NCI-H748 (cell line): Measurements from ENCODE around the gene MTA3.

Experiments used
- DNase-seq: peaks from one replicate; lab custom pipeline; 2025; ENCODE audit not compliant: unreplicated experiment; lab: John Stamatoyannopoulos, UW

Gene MTA3

DNA sequence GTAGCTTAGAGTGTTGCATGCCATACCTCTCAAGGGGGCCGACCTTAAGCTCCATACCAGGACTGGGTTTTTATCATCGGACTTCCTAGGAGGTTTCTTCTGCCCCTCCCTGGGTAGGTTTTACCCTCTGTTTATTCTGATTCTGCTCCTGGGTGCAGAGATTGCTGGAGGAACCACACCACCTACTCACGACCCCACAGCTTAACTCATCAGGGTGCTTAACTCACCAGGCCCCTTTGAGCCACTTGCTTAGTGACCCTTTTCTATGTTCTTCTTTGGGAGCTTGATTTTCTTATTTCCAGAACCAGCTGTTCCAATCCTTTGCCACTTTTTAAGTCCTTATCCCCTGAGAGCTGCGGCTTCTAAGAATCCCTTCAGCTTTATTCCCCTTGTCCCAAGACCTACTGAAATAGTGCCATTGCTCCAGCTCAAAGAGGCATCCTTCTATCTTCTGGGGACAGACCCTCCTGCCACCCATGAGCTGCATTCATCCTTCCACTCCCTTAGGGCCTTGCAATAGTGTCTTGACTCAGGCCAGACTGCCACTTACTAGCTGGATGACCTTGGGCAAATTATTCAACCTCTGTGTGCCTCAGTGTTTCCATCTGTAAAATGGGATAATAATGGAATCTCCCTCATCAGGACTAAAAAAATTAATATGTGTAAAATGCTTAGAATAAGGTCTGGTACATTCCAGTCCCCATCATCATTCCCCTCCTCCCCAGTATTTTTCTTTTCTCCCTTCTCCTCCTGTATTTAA, 189.7 kb downstream of the MTA3 start:
- DNase-seq = no peak

DNA sequence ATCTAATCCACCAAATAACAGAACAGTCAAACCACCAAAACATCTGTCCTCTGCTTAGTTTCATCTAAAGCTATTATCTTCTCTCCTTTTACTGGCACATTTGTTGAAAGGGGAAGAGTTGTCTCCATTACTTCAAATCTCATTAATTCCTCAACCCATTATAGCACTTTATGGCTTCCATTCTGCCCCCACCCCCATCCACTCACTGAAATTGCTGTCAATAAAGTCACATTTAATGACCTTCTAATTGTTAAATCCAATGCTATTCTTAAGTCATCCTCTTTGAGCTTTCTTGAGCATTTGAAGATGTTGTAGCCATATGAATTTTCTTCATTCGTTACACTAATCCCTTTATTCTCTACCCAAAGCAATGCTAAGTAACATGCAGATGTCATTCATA, 190.3 kb downstream of the MTA3 start:
- DNase-seq = no peak

DNA sequence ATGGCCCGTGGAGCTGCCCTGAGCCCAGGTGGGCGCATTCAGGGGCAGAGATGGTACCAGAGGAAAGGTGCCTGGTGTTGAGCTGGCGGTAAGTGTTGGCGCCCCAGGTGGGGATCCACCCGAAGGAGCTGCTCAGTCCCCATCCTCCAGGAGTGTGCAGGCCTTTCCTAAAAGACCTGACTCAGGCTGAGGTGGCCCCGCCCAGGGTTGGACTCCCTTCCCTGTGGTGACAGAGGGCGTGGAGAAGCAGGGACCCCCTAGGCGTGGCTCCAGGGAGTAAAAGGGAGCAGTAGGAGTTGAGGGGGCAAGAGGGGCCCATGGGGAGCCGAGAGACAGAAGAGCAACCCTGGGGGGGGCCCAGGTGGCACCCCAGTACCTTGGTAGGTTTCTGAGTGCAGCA, 193.1 kb downstream of the MTA3 start:
- DNase-seq = no peak

DNA sequence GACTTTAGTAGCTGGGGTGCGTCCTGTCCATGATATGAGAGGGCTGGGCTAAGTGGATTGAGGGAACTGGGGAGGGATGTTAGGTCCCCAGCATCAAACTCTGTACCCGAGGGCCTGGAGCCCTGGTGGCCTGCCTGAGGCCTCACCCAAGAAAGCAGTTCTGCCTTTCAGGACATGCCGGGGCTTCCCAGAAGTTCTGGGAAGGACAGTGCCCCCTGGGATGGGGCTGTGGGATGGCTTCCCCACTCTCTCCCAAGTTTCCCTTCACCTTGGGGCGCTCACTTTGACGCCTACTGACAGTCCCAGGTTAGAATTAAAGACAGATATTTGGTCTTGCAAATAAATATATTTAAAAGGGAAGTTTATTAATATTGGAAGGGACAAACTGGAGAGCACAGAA, 193.7 kb downstream of the MTA3 start:
- DNase-seq = no peak

DNA sequence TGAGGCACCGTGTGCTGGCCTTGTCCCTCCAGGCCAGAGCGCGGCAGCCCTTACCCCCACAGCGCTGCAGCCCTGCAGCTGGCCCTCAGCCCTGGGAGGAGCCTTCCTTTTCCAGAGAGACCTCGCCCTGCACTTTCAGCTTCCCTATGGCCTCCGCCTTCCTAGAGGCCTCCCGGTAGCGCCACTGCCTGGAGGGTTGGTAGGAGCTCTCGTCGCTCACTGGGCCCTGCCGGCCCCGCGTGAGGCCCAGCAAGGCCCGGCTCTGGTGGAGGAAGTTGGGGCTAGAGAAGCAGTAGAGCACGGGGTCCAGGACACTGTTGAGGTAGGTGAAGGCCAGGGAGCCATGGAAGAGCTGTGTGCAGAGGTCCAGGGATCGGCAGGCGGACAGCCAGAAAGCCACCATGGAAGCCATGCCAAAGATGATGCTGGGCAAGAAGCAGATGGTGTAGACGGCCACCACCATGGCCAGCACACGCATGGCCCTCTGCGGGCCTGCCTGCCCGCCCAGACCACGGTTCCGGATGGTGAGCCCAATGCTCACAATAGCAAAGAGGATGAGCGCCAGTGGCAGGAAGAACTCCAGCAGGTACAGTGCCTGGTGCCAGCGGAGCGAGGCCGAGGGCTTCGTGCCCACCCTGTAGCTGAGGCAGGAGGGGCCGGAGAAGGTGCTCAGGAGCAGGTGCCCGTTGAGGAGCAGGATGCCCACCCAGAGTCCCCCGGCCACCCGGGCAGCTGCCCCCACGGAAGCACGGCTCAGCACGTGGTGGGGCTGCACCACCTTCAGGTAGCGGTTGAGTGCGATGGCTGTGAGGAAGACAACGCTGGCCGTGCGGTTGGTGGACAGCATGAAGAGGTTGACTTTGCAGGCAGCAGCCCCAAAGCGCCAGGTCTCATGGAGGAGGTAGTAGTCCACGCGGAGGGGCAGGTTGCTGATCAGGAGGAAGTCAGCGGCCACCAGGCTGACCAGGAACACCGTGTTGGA, 194.7 kb downstream of the MTA3 start:
- no peak for DNase-seq

DNA sequence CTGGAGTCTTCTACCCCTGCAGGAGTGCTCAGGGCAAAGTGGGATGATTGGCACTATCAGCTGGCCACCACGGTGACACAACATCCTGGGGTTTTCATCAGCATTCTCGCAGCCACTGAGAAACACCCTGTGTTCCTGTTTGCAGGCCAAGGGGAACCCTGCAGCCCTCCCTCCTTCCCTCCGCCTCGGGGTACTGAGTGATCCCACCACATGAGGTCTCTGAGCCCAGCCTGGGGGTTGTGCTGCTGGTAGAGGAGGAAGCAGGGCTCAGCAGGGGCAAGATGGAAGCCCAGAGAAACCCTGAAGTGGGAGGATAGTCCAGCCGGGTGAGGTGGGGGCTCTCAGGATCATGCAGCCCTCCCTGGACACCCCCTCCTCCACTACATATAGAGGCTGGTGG, 195.7 kb downstream of the MTA3 start, which contains the start of gene OXER1:
TSS of gene OXER1 (minus strand) at position 40 of the 400 bp plus-strand sequence. CDS start 73 bp downstream, outside the sequence.
- DNase-seq = no peak

DNA sequence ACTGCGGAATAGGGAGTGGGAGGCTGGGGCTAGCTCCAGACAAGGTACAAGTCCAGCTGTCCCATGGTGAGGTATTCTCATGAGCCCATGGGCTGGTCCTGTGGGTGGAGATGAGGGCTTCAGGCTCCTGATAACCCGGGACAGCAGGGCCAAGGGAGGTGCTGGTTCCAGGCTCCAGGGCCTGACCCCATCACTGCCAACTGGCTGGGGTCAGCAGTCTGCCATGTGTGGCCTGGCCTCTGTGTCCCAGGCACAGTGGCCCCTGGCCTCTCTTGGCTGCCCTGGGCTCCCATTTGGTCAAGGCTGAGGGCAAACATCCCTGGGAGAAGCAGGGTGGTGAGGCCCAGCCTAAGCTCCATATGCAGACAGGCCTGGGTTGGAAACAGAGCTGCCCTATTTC, 196.5 kb downstream of the MTA3 start:
- DNase-seq = no peak

DNA sequence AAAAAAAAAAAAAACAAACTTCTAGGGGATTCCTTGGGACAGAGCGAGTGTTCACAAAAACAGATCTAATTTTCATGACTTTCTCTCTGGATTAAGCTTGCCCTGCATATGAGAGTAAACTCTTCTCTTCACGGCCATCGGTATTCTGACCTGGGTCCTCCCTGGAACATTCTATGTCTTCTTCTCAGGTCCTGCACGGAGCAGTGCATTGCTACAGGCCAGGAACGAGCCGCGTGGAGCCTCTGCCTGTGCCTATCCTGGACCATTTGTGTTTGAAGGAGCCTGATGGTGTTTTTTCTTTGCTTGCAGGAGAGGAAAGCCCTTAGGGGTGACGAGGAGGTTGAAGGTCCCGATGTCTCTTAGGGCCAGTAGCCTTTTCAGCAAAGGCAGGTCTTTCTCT, 197.3 kb downstream of the MTA3 start:
- DNase-seq = no peak

DNA sequence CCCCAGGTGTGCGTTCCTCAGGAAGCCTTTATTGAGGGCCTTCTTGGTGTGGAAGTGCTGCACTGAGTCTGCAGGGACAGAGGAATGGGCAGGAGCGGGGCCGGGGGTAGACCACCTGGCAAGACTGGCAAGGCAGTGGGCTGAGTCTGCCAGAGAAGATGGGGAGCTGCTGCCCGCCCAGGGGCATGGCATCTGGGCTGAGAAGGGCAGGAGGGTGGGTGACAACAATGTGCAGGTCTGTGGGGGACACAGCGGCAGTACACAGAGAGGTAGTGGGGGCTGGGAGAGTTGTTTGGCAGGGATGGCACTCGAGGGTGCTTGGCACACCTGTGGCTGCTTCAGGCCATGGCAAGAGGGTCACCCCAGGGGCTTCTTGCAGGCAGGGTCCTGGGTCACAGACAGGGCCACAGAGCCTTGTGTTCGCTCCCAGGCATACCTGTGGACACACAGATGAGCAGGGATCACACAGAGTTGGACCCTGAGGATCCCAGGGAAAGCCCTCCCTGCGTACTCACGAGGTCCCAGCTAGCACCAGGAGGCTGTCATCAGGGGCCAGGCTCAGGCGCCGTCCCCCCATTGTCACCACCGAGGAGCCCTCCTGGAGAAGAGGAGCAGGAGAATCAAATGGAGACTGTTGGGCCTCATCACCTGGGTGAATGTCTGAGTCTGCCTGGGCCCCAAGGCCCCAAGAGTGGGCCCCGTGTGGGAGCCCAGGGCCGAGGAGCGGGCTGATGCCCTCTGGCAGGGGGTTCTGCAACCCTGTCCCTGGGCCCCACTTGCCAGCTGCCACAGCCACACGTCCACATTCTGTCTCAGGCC, 198.9 kb downstream of the MTA3 start:
- DNase-seq = no peak

DNA sequence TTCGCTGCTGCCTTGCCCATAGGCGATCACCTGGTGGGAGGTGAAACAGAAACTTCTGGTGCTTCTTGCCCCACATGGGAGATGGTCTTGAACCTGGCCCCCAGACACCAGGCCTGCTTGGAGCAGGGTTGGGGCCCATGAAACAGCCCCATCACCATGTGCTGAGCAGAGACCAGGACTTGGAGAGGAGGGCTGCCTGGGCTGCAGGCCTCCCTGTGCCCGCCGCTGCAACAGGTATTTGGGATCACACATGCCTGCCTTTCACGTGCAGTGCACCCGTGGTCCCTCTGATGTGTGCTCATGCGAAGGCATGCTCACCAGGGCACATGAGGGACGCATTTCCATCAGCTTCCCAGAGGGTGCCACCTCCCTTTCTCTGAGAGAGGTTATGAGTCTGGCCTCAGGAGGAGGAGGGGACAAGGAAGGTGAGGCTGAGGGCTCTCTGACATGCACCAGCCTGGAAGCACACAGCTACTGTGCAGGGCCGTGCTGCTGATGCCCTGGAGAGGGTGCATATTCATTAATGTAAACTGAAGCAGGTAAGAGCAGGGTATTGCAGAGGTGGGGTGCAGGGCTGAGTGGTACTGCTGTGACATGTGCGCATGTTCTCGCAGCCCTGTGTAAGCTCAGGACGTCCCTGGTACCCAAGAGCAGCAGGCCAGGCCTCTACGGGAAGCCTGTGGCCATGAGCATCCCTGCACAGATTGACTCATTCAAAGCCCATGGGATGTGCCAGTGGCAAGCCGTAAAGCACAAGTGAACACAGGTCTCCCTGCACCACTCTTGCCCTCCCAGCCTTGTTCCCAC, 199.7 kb downstream of the MTA3 start:
- DNase-seq = no peak

DNA sequence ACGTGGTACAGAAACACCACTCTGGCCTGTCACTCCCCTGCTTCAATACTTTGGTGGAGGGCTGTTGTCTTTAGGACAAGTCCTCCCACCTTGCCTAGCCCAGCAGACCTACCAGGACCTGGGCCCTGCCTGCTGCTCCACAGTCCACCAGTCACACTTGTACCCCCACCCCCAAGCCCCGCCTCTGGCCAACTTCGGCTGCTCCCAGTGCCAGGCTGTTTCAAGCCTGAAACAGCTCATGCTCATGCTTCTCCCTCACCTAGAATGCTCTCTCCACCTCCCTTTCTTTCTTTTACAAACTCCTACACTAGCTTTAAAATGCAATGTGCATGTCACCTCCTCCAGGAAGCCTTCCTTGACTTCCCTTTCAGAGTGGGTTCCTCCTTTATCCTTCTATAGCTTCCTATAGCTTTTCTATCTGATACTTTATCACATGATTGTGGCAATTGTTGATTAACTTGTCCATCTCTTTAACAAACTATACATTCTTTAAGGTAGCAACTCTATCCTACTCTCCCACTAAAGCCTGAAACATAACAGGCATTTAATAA, 200.3 kb downstream of the MTA3 start:
- DNase-seq = no peak

DNA sequence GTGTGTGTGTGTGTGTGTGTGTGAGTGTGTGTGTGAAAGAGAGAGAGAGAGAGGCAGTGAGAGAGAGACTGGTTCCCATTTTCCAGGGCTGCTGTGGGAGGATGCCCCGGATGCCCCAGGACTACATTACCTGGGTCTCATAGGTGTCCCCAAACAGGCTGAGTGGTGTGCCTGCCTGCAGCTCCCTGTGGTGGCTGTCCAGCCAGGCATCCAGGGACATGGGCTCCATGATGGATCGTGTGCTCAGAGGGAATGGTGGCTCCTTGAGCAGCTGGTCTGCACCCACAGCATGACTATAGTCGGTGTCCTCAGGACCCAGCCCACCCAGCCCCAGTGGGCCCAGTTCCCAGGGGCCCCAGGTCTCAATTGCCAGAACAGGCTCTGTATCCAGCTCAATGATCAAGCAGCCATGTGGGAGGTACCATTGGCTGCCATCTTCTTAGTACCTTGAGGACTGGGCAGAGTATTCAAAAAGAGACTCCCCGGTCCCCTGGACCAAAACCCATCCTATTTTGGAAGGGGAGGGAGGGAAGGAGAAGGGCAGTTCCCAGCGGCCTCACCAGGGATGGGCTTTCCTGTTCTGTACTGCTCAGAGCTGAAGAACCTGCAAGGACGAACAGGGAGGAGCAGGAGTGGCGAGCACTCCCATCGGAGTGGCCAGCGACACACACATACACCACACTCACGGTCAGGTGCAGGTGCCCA, 201.3 kb downstream of the MTA3 start:
- DNase-seq = no peak

DNA sequence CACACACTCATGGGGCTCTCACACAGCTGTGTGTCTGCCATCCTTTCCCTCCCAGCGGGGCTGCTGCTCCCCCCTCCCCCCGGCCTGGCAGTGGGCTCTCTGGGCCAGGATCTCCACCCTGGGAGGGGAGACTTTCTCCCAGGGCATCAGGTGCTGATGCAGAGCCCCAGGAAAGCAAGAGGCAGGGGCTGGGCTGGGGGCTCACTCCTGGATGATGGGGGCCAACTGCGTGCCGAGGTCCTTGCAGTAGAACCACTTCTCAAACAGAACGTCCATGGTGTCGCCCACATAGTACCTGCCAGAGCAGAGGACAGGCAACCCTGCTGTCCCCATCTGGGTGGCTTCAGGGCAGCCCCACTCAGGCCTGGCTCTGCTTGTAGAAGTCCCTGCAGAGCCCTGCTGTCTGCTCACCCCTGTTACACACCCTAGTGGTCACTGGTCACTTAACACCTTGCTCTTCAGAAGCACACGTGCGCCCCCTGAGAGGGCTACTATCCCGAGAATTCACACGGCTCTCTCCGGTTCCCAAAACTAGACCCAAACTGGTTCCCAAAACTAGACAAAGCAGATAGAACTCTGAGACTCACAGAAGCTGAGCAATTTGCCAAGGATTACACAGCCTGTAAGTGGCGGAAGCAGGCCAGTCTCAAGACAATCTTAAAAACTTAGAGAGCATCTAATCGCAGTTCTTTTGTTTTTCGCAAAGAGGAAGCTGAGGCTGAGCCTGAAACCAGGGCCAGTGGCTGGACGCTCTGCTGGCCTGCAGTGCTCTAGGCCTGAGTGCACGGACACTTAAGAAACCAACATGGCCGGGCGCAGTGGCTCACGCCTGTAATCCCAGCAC, 202.1 kb downstream of the MTA3 start:
- peak; percentile 34 for DNase-seq

DNA sequence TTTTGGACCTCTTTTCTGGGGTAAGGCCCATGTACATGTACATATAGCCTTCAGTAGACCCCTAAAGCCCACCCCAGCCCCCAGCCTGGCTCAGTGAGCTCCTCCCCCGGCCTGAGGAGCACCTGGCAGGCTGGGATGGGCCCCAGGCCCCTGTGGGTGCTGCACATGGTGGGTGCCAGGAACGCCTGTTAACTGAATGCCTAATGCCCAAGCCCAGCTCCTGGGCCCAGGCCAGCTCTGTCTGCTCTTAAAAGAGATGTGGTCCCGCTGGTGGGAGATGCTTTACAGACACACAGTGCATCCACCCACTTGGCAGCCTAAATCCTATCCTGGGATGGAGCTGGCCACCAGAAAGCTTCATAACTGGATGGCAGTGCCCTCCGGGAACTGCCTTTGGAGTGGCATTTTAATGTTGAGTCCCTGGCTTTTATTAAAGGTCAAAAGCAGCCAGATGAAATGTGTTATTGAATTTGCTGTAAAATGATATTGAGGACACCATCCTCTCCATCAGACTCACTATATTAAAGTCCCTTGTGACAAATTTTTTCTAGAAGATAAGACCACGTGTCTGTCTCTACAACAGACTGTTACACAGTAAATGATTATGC, 203.2 kb downstream of the MTA3 start:
- DNase-seq = no peak

DNA sequence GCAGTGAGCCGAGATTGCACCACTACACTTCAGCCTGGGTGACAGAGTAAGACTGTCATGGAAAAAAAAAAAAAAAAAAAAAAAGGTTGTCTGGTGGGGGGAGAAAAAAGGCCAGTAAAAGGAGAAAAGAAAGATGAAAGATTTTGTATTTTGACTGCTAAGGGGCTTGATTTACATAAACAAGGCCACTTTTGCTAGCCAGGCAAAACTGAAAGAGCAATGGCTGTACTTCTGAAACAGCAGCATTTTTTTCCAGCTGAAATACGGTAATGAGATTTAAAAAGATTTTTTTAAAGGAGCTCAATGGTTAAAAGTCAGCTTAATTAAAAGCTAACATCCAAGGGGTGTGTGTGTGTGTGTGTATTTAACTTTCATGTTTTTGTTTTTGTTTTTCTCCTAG, 206.8 kb downstream of the MTA3 start:
- DNase-seq = no peak

DNA sequence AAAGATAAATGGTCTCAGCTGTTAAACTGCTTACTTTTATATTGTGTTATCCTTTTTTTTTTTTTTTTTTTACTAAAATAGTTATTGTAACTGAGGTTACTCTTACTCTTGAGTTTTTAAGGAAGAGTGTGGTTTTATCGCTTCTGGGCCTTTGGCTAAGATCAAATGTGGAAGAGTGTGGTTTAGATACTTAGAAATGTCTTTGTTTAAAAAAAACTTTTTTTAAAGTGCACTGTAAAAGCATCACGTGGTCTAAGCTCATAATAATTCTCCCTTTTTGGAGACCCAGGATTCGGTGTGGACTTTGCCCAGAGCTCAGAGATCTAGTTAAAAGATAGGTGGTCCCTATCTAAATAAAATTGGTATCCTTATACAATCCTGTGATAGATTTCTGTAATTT, 207.4 kb downstream of the MTA3 start:
- DNase-seq = no peak

DNA sequence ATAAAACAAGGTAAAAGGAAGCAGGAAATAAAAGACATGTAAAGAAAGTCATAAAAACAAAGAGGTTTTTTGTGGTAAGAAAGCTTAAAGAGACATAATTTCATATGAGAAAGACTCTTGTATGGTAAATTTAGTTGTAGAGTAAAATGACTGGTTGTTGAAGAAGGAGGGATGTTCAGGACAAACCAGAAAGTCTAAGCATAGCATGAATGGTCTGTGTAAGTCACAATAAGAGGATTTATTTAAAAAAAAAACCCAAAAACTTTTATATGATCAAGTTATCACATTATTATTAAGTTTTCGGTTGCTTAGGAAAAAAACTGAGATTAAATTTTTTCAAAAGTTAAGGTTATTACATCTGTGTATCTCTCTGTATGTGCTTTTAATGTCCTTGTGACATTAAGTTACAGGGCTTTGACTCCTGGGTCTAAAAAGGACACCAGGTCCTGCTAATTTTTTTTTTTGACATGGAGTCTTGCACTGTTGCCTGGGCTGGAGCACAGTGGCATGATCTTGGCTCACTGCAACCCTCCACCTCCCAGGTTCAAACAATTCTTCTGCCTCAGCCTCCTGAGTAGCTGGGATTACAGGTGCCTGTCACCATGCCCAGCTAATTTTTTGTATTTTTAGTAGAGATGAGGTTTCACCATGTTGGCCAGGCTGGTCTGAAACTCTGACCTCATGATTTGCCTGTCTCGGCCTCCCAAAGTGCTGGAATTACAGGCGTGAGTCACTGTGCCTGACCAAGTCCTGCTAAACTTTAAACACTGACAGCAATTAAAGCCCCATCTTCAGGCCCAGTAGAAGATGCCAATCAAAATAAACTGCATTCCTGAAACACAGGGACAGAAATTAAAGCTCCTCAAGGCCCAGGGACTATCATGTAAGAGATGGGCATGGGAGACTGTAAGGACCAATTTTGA, 209.7 kb downstream of the MTA3 start:
- no peak for DNase-seq
